SKM-1 treated with dmso at 0.1 percent for 144 hours (cell line): Measurements from ENCODE around the gene GDF11.

Experiments
- DNase-seq: peaks from one replicate; lab custom pipeline; 2025; ENCODE audit not compliant: unreplicated experiment; lab: John Stamatoyannopoulos, UW

Gene GDF11

DNA sequence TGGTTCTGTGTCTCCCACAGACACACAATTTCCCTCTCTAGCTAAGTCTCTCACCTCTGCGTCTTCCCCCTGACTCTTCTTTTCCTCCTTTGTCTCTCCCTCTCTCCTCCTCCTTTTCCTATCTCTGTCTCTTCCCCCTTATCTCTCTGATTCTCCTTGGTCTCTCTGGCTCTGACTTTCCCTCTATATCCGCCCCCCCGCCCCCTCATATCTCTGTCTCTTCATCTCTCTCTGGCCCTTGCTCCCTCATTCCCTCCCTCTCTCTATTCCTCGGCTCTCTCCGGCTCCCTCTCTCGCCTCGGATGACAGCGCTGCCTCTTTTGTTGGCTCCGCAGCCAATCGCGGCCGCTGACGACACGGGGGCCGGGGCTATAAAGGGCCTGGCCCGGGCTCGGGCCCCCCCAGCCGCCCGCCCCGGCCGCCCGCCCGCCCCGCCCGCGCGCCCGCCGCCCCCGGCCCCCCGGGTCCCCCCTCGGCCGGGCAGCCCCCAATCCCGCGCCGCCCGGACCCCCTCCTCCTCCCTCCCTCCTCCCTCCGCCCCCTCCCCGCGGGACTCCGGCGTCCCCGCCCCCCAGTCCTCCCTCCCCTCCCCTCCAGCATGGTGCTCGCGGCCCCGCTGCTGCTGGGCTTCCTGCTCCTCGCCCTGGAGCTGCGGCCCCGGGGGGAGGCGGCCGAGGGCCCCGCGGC, at the start of gene GDF11:
GDF11 (plus strand) TSS at position 404 of the 687 bp plus-strand sequence; CDS start at position 599, 195 bp downstream.
- DNase-seq = peak; percentile 36

DNA sequence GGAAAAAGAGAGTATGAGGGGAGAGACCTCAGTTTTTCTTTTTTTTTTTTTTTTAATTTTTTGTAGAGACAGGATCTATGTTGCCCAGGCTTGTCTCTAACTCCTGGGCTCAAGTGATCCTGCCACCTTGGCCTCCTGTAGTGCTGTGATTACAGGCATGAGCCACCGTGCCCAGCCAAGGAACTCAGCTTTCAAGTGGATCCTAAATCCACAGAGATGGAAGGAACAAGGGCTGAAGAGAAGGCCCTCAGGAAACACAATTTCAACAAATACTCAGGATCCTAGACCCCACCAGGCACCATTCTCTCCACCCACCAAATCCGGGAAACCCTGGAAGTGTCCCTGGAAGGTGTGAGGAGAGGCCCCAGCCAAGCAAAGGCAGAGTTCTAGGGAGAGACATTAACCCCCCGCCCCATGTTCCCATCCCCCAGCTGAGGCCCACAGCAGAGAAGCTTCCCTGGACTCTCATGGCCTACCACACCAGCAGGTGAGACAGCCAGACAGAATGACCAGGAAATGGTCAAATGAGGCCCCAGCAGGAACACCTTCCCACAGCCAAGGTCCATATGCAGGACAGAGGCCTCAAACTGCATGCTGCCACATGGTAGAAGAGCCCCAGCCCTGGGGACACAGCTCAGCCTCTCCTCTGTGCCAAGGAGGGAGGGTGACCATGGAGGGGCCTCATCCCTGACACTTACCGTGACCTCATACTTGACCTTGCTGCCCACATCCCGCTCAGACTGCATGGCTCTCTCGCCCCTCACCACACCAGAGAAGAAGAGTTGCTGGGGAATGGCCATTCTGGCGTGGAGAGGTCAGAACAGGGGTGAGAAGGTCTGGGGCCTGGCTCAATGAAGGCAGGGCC, 49.4 kb upstream of the GDF11 start:
- DNase-seq = no peak

DNA sequence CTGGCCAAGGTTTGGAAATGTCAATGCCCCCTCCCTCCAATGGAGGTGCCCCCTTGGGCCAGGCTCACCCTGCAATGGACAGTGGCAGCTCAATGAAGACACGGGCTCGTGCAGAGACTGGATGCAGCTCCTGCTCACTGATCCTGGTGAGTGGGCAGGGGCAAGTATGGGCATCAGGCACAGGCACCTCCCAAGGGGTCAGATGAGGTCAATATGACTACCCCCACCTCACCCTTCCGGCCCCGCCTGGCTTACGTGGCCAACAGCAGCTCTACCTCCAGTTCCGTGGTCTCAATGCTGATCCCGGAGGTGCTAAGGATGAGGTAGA, 48.8 kb upstream of the GDF11 start:
- DNase-seq = no peak

DNA sequence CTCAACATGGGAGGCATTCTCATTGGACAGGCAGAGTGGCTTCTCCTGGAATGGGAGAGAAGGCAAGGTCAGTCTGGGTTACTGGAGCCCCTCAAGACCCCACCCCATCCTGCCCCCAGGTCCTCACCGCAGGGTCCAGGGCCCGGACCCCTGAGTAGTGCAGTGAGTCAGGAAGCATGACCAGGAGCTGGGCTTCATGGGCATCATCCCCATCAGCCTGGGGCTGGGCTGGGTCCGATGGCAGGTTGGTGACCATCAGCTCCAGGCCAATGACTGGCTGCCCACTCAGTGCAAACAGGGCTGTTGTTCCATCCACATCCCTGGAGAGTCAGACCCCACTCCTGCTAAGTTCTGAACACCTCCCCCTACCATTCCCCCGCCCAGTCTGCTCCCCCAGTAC, 48.3 kb upstream of the GDF11 start:
- DNase-seq = no peak

DNA sequence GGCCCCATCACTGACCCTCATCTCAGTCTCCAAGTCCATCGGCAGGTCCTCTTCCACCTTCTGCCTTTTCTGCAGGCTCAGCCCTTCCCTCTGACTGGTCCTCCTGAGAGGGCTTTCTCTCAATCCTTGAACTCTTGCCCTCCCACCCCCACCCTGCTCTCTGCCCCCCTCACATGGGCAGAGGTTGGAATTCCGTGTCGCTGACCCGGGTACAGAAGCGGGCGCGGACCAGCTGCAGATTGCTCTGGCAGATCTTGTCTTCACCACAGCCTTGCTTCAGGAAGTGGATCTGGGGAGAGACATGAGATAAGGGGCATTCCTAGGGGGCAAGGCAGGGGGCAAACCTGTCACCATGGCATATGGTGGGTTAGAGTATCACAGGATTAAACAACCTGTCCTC, 47.6 kb upstream of the GDF11 start:
- DNase-seq = no peak

DNA sequence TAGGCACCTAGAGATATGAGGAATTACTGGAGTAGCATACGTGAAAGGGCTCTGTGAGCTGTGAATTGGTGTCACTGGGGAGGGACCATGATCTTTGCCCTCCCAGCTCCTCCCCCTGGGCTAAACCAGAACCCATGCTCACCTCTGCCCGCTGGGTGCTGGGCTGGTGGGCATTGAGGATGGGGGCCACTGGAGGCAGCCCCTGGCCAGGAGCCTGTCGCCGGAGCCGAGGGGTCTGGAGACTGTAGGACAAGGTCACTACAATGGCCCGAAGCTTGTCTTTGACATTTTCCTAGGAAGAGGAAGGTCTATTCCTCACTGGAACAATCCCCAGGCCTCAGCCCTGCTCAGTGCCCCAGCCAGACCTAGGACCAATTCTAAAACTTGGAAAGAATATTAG, 46.8 kb upstream of the GDF11 start:
- DNase-seq = no peak

DNA sequence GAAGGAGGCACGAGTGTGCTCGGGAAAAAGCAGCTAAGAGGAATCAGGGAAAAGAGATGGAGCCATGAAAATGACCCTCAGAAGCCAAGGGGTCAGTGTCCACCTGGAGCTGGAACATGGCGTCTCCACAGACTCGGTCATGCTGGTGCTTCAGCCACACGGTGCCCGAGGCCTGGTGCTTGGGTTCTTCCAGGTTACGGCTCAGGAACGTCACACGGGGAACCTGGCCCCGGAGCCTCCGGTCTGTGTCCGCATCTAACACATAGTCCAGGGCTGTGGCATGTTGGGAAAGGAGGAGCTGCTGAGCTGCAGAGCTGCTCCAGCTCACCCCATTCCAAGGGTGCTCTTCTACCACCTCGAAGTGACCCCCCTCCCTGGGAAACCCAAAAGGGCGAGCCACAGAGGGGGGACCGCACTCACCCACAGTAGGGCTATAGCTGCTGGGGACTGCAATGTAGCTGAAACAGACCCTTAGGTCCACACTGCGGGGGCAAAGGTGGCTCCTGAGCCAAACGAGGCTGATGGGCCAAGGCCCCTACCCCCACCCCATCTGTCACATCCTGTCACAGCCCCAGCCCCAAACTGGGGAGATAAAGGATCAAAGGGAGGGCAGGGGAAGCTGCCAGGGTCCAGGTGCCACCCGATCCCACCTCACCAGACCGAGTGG, 46.0 kb upstream of the GDF11 start:
- DNase-seq = no peak

DNA sequence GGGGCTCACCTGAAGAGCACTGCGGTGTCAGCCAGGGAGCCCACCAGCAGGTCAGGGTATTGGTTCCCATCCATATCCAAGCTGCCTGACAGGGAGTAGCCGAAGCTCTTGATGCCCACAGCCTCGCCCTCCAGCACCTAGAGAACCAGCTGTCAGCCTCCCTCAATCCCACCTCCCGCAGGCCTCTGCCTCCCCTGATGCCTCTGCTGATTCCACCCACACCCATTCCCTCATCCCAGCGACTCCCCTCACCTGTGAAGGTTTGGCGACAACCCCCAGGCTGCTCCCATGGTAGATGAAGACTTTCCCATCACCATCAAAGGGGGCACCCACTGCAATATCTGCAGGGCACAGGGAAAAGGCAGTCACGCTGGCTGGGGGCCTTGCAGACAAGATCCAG, 45.2 kb upstream of the GDF11 start:
- no peak for DNase-seq

DNA sequence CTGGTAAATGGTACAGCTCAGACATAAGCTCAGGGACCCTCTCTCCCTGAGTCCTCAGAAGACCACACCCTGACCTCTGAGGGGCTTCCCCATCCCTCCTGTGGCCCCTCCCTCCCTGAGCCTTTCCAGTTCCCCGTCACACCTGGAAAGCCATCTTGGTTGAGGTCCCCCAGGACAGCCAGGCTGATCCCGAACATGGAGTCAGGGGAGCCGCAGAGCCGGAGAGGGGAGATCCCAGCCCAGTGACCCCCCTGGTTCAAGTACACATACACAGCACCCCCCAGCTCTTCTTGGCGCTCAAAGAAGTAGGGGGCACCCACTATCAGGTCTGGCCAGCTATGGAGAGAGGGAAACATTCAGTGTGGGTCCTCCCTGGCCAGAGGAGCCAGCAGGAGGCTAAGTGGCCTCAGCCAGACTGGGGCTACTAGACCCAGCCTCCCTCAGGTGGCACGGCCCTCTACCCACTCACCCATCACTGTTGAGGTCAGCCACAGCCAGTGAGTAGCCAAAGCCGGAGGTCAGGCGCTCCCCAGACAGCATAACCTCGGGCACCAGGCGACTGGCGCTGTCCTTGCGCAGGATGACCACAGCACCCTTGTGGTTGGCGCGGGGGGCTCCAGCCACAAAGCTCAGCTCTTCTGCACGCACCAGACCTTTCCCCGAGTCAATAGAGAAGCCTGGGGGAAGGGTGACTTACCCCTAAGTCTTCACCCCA, 44.5 kb upstream of the GDF11 start:
- DNase-seq = no peak

DNA sequence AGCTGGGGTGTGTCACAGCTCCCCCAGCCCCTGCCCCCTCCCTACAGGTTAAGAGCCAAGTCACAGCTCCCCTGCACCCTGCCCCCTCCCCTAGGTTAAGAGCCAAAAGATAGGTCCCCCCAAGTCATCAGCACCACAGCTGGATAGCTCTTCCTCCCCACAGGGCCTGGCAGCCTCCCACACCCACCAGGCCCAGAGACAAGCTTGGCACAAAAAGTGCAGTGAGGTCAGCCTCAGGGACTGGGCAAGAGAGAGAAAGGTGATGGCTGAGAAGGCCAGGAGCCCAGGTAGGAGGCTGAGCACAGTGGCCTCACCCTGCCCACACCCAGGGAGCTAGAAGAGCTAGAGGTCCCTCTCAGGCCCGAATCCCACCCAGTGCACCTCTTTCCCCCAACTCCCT, 44.0 kb upstream of the GDF11 start:
- DNase-seq = no peak

DNA sequence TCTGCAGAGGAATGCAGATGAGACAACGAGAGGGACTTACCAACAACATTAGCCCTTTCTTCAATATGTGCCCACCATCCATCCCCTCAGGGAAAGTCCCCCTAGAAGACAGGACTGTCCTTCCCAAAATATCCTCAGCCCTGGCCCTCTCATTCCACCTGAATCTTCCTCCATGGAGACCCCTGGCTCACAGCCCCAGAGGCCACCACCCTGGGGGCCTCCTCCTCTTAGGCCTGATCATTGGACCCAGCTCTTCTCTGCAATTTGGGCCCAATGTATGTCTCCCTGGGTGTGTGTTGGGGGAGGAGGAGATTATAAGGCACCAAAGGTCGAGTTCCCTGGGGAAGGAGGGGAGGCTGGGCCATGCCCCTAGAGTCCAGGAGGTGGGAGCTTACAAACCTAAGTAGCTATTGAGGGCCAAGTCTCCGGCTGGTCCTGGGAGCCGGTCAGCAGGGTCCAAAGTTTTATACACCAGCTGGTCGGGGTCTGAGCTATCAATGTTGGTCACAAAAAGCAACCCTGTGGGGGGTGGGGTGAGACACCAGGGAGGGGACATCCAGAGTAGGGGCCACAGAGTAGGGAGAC, 43.4 kb upstream of the GDF11 start:
- no peak for DNase-seq

DNA sequence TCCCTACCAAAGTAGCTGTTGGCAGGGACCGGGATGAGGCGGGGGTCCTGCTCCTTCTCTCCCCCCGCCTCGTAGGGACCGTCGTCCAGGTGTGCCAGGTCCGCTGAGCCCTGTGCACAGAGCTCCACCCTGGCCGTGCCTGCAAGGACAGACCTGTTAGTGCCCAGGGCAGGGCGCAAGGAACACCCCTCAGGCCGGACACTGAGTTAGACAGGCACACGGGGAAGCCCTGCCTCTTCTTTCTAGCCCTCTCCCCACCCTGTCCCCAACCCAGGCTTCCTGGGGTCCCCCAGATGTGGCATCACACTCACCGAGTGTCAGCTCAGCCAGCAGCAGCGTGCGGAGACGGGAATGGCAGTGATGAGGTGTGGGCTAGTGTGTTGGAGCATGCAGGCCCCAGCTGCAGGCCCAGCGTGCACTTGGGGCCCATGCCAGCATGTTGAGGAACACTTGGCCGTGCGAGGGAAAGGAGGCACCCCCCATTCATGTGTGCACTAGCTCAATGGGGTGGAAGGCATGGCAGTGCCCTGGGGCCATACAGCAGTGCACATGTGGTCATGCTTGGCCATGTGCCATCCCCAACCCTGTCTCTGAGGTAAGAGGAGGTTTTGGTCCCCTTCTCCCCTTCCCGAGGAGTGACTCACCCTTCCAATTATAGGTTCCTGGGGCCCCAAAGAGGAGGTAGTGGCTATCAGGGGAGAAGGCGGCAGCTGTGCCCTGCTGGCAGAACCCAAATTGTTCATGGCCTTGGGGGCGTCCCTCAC, 42.5 kb upstream of the GDF11 start:
- peak; percentile 11 for DNase-seq

DNA sequence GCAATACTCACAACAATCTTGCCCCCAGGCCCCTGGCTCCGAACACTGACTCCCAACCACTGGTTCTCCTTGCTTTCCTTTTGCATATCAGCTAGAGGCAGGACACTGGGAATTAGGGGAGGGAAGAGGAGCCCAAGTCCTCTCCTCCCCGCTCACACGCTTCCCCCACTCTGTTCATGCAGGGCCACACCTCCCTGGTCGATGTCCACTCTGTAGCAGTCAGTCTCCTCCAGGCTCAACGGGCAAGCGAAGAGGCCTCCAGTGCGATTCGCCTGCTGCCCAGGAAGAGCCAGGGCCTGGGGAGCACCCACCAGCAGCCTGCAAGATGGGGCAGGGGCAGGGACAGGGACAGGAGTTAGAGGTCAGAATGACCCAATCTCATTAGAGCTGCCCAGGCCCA, 40.1 kb upstream of the GDF11 start:
- DNase-seq = no peak

DNA sequence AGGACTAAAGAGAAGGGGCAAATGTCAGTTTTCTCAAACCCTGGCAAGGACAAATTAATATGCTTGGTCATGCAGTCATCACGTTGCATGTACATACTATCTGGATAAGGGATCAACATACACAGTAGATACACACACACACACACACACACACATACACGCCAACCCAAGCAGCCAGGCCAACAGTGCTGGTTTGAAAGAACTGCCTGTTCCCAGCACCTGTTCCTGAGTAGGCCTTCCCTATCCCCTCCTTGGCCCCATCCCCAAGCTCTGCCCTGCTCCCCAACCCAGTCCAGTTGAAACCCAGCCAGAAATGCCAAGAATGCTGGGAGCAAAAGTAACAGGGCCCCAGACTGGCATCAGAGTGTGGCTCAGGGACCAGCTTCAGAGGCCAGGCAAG, 39.6 kb upstream of the GDF11 start:
- no peak for DNase-seq

DNA sequence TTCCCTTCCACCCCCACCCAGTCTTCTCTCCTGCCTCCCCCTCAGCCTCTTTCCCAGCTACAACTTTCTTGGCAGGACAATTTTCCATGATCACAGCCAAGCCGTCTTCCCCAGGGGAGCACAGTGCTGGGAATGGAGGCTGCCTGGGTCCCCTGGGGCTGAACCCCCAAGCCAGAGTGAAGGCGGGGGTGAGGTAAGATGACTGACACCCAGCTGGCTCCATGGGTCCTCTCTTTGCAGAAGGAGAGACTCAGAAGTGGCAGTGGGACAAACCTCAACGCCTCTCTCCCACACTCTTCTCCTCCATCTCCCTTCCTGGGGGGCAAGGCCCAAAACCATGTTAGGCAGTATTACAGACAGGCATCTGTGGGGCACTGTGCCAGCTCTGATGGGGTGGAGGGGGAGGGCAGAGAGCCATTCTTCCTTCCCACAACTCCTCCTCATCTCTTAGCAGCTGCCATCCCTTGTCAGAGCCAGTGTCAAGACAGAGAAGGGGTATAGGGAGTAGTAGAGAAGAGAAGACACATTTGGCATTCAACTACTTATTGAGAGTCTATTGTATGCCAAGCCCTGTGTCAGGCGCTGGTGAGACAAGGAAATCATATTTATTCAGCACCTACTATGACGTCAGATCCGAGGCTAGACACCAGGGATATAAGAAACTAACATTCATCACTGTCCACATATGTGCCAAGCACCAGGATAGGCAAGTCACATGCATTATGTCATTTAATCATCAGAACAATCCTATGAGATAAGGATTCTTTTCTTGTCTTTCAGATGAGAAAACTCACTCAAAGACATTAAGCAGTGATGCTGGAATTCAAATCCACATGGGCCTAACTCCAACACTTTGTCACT, 38.8 kb upstream of the GDF11 start:
- no peak for DNase-seq

DNA sequence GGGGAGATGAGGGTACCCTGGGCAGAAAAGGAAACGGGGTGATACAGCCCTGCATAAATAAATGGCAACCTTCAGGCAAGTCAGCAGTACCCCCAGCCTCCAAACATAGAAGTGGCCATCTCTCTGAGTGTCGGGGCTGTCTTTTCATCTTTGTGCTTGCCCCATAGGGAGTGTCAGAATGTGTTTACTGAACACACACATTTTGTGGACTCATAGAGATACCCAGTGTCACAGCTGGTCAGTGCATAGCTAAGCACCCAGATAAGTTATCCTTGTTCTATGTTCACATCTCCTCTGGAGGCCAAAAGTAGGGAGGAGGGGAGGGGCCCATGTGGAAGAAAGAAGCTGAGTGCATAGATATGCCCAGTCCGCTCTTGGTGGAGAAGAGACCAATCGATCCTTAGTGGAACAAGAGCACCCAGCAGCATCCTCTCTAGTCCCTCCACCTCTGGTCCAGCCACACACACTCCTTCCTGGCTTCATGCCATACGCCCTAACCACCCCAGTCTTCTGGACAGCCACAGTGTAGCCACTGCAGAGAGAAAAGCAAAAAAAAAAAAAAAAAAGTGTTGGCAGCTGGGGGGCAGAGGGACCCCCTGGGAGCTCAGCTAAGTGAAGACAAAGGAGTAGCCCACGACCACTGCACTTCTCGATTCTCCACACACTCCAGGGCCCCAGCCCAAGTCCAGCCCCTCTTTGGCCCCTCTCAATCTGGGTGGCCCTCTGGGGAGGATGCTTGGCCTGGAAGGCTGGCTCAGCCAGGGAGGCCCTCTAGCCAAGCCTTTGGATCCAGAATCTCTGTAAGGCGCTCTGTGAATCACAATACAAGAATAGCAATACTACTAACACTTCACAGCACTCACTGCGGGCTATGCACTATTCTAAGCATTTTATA, 37.9 kb upstream of the GDF11 start:
- DNase-seq = no peak

DNA sequence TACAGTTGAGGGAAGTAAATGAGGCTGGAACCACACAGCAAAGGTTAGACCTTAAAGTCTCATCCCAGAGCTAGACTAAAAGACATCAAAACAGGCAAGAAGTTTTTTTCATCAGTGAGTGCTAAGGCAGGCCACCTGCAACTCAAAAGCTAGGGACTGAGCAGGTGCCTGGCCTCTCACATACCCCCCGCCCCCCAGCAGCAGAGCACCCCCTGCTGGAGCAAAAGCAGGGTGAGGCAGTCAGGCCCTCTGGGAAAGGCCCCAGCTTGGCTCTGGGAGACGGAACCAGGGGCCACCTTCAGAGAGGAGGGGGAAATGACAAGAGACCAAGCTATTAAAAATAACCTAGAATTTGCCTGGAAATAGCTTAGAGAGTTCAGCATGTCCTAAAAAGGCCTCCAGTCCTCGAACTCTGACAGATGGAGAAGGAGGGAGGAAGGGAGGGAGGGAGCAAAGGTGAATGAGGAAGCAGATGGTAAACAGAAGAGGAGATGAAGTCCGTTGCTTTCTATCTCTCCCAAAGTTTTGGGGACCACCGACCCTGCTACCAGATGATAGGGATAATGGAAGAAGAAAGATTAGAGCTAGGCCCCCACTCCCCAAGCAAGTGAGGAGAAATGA, 37.0 kb upstream of the GDF11 start:
- no peak for DNase-seq
